ENCODE measurements around the gene GPRIN2.
"Not testable (repeated sequence)": the region's sequence is repeated elsewhere in the genome, so short reads cannot be mapped to it uniquely, and the experiment has no call there.

GPRIN2 gene

DNA sequence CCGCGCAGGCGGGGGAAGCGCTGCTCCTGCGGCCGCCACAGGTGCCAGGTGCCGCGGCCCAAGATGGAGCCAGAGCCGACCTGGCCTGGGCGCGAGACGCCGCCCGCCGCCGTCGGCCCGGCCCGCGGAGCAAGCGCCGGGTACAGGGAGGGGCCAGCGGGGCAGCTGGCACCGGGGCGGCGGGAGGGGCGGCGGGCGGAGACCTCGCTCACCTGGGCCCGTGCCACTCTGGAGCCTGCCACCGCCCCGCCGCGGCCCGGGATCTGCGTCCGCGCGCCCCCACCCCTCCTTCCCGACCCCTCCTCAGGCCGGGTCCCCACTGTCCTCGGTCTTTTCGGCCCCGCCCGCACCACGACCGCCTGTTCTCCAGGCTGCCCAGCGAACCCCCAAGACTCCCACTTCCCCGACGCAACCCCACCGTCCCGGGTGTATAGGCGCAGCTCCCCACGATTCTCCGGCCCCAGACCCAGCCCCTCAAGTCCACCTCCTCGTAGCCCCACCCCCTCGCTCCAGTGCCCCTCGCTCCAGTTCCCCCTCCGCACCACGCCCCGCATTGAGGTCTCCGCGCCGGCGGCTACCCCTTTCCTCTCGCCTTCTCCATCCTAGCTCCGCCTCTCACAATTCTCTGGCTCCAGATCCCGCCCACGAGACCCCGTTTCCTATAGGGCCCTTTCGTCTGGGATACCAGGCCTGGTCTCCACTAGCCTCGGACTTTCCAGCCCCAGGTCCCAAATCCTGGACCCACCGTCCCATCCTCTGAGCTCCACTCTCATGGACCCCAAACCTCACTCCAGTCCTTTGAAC is at the start of gene GPRIN2:
Gene GPRIN2, minus strand, starts transcription at position 144 of the 804 bp plus-strand sequence. CDS start 5,922 bp downstream, outside the sequence.
- no peak for DNase-seq (ENCODE audit: low read depth in 2 of 2)

DNA sequence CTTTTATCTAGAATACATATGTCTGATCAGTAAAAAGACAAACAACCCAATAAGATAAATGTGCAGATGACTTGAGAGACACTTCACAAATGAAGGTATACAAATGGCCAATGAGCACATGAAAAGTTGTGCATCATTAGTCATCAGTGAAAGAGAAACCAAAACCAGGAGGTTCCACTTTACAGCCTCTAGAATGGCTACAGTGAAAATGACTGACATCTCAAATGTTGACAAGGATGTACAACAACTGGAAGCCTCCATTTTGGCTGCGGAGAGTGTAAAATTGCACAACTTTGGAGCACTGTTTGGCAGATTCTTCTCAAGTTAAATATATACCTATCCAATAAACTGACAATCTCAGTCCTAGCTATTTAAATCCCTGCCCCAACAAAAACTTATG is 44.1 kb upstream of the GPRIN2 start:
- DNase-seq (ENCODE audit: low read depth in 2 of 2), result not testable (repeated sequence)

DNA sequence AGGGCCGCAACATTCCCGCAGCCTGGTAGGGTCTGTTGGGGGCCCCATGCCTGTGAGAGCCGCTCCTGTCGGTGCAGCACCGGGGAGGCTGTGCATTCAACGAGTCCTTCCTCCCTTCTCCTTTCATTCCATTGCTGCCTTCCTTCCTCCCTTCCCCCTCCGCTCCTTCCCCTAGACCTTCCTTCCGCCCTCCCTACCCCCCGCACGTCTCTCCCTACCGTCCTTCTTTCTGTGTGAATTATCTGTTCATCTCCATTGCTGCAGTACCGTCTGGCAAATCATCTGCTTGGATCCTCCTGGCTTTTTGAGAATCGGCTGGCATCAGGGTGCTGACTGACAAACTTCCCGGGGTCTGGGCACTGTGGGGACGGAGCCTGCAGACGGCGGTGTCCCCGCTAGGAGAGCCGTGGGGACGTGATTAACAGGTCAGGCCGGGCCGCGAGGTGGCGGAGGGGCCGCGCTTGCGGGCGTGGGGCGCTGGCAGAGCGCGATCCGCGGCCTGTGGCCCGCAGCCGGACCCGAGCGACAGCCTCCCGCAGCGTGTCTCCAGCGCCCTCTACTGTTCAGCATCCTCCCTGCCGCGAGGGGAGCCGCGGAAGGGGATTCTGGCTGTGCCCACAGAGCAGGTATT is 41.3 kb upstream of the GPRIN2 start:
- DNase-seq (ENCODE audit: low read depth in 2 of 2), result not testable (repeated sequence)

DNA sequence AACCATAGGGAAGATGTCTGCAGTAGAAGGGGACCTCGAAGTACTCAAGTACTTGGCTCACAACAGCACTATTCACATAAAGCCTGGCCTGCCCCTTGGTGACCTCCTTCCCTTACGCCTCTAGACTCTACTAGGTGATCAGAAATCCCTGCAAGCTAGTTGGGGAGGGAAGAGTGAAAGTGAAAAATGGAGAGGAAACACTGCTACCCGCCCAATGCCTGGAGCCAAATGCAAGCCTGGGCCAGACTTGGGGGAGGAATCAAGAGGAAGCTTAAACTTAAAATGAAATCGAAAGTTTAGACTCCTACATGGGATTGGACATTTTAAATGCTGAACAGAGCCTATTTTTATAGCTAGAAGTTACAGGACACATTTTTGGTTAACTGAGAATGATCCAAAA is 40.1 kb upstream of the GPRIN2 start:
- not testable (repeated sequence) for DNase-seq (ENCODE audit: low read depth in 2 of 2)

DNA sequence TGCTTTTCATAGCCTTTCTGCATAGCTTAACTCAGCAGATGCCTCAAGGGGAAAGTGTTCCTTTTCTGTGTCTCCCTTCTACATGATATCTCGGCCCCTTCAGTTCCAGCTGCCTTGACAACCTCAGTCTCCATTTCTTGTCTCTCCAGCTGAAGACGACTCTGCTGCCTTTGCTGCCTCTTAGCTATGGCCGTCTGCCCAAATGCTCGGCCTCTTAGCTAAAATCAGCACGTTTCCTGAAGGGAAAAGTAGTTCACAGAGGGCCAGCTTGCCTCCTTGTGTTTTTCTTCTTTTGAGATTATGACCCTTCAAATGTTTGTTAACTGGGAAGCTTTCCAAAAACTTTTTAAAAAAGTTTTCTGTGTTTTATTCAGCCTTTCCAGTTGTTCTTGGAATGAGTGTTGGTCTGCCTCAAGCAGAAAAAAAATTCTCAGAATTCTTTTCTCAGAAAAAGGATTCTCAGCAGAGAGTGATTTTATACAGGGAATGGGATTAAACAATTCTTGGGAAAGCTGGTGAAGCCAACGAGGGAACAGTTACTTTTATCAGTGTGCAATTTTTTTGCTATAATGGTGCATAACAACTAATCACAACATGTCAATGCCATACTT is 38.1 kb upstream of the GPRIN2 start:
- not testable (repeated sequence) for DNase-seq (ENCODE audit: low read depth in 2 of 2)

DNA sequence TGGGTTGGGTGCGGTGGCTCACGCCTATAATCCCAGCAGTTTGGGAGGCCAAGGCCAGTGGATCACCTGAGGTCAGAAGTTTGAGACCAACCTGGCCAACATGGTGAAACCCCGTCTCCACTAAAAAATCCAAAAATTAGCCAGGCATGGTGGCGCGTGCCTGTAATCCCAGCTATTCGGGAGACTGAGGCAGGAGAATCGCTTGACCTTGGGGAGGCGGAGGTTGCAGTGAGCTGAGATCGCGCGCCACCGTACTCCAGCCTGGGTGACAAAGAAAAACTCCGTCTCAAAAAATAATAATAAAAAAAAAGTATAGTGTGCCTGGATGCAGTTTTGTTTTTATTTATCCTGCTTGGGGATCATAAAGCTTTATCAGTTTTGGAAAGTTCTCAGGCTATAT is 36.8 kb upstream of the GPRIN2 start:
- DNase-seq (ENCODE audit: low read depth in 2 of 2), result not testable (repeated sequence)

DNA sequence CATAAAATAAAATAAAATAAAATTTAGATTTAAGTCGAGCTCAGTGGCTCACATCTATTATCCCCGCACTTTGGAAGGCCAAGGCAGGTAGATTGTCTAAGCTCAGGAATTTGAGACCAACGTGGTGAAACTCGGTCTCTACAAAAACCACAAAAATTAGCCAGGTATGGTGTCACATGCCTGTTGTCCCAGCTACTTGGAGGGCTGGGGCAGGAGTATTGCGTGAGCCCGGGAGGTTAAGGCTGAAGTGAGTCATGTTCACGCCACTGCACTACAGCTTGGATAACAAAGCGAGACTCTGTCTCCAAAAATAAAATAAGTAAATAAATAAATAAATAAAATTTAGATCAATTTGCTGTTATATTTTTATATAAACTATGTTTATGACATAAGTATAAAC is 34.6 kb upstream of the GPRIN2 start:
- not testable (repeated sequence) for DNase-seq (ENCODE audit: low read depth in 2 of 2)

DNA sequence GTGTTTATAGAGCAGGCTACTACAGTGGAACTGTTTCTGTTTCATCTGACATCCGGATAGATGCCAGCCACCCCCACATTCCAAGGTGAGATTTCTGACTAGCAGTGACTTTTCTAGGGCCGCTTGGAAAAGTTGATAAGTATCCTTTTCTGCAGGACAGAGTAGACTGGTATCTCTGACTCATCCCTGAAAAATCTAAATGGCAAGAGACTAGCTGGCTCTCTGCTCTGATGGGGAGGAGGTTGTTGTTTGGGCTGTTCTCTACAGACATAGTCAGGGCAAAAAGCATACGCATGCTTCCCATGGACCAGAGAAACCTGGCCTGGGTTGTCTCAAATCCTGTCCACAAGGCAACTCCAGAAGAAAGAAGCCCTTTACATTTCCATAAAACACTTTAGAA is 33.1 kb upstream of the GPRIN2 start:
- not testable (repeated sequence) for DNase-seq (ENCODE audit: low read depth in 2 of 2)

DNA sequence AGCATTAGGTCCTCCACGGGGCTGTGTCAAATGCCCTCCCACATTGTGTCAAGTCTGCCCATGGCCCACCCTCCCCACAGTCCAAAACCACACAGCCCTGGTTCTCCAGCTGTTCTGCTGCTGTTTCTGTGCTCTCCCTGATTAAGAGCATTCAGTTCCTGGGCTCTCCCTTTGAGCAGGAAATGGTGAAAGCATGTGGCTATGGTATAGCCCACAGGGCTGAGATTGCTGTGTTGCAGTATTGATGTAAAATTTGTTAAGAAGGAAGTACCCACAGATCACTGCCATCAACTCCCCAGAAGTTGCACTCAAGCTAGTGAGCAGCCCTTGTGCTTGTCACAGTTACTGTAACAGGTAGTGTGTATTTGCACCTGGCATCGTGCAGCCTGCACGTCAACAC is 31.8 kb upstream of the GPRIN2 start:
- DNase-seq (ENCODE audit: low read depth in 2 of 2), result not testable (repeated sequence)

DNA sequence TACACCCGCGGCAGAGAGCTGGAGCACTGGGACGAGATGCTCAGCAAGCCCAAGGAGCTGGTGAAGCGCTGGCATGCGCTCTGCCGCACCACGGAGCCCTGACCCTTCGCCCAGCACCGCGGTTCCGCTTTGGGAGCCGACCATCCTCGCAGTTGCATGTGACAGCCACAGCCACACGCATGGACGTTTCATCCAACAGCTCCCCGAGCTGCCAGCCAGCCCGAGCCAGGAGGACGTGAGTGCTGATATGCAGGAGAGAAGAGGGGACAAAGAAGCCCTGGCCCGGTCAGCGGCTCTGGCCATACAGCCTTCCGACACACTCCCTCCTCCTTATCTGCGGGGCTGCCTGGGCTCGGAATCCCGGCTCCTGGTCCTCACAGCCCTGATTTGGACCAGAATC is 31.1 kb upstream of the GPRIN2 start:
- DNase-seq (ENCODE audit: low read depth in 2 of 2), result not testable (repeated sequence)

DNA sequence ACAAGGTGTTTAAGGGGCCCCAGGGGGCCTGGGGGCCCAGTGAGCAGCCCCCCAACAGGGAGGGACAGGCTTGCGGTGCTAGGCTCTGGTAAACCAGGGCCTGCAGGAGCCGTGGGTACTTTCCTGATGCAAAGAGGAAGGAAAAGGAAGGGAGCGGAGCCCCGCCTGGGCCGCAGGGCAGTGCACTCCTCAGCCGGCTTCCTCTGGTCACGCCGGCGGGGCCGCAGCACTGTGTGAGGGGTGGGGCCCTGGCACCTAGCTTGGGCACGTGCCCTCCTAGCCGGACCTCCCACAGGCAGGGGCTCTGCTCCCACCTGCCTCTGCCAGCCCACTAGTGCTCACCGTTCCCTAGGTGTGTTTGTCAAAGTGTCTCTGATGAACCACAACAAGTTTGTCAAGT is 28.8 kb upstream of the GPRIN2 start:
- not testable (repeated sequence) for DNase-seq (ENCODE audit: low read depth in 2 of 2)

DNA sequence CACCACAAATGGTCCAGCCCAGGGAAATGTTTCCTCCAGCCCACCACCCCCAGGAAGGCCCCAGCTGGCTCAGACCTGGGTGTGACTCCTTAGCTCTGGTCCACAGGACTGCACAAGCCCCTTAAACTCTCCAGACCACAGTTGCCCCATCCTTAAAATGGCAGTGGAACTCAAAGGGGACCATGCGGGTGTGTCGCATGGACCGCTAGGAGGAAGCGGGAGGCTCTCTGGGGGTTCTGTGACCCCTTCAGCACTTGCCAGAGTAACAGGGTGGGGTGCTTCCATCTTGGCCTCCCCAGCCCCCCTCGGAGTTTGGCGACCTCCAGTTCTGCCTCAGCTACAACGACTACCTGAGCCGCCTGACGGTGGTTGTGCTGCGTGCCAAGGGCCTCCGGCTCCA is 27.7 kb upstream of the GPRIN2 start:
- not testable (repeated sequence) for DNase-seq (ENCODE audit: low read depth in 2 of 2)

DNA sequence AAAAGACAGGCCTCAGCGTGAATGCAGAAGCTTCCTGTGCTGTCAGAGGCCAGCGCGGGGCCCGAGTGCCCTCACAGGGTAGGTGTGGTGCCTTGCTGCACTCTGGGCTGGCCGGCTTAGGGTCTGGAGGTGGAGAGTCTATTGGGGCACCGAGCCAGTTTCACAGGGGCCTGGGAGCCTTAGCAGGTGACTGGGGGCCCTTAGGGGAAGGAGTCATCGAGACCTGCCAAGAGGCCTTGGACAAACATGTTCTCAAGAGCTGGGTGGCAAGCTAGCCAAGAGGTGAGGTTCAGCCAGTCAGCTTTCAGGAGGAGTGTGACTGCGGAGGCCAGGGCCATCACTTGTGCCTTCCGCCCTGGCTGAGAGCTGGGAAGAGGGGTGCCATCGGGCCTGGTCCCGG is 26.1 kb upstream of the GPRIN2 start:
- not testable (repeated sequence) for DNase-seq (ENCODE audit: low read depth in 2 of 2)

DNA sequence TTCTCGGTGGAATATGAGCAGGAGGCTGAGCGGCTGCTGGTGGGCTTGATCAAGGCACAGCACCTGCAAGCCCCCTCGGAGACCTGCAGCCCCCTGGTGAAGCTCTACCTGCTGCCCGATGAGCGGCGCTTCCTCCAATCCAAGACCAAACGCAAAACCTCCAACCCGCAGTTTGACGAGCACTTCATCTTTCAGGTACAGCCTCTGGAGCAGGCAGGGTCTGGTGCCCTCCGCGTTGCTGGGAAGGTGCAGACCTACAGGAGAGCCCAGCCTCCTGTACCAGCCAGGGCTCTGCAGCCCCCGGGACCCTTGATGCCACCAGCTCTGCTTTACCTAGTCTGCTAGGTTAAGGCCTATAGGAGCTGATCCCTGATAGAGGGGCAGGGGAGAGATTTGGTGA is 25.5 kb upstream of the GPRIN2 start:
- DNase-seq (ENCODE audit: low read depth in 2 of 2), result not testable (repeated sequence)

DNA sequence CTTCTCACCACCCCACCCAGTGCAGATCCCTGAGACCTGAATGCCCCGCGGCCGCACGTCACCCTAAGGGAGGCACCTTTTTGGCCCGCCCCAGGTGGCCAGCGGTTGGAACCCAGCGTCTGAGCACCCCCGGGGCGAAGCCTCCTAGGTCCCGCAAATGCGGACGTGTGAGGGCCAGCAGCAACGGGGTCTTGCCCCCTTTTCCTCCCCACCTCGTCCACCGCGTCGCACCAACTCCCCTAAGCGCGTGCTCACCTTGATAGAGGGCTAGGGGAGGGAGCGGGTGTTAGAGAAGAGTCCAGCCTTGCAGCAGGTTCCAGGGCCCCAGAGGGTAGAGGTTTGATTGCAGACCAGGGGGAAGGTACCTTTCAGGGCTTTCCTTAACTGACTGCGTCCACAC is 22.9 kb upstream of the GPRIN2 start:
- DNase-seq (ENCODE audit: low read depth in 2 of 2), result not testable (repeated sequence)

DNA sequence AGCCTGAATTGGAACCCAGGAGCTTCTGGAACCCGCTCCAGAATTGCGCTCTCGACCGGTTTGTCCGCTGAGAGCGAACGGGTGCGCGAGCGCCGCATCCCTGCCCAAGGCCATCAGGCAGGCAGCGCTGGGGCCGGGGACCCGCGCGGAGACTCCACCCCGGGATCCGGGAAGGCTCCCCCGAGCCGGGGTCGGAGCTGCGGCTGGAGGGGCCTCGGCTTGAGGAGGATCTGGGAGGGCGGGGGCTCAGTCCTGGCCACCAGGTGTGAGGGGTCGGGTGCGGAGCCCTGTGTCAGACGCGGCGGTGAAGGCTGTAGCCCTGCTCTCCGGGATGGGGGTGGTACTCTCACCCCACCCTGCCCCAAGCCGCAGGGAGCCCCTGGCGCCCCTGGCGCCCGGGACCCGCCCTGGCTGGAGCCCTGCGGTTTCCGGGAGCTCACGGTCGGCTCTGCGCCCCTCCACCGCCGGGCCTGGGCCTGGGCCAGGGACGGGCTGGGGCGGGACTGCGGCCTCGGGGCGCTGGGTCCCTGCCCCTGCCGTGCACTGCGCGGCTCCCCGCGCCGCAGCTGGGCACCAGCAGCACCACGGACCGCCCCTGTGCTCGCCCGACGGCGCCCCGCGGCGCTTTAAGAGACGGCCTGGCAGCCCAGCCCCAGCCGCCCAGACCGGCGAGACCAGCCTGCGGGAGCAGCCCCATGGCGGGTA is 22.2 kb upstream of the GPRIN2 start, which contains the start of gene SYT15:
Gene SYT15, plus strand, starts transcription at position 655 of the 705 bp plus-strand sequence. Its CDS starts 41 bp downstream, at position 696.
- DNase-seq (ENCODE audit: low read depth in 2 of 2), result not testable (repeated sequence)

DNA sequence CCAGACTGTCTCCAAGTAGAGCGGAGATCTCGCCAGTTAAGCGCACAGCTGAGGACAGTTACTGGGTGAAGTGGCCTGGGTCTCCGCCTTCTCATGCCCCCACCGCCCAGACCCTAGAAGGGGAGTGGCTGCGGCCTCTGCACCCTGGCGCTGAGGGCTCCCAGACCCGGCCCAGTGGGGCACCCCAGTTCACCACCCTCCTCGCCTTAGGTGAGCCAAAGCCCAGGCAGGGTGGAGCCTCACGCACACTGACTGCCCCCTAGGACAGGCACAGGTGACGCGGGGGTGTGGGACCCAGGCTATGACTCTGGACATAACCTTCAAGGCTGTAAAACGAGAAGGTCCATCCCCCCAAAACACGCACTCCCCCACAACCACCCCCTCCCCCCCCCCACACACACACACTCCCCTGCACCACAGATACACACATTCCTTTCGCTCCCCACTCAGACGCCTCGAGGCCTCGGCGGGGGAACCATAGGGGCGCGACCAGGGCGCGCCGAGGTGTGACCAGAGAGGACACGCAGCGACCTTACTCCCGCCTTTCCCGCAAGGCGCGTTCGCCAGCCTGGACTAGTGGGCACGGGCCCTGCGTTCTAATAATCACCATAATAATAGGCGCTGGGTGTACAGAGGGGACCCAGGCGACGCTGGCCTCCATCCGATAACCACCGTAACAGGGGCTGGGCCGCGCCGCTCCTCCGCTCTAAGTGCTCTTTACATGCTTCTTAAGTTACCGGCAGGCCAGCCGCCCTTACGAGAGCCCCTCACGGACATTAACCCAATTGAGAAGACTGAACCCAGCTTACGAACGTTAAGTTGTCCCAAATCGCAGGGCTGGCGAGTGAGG is 21.4 kb upstream of the GPRIN2 start:
- DNase-seq (ENCODE audit: low read depth in 2 of 2), result not testable (repeated sequence)

DNA sequence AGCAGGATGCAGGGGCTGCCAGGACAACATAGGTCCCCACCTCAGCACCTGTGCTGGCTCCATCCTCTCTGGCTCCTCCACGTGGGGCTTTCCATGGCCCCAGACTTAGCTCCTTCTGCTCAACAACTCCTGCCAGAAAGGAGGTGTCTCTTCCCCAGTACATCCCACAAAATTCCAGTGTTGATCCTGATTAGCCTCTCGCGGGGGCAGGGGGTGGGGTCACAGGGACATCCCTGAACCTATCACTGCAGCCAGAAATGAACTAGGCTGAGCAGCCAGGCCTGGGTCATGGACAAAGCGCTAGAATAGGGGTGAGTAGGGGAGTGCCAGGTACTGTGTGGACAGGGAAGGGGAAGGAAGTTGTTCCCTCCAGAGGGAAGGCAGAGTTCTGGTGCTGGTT is 17.4 kb upstream of the GPRIN2 start:
- not testable (repeated sequence) for DNase-seq (ENCODE audit: low read depth in 2 of 2)

DNA sequence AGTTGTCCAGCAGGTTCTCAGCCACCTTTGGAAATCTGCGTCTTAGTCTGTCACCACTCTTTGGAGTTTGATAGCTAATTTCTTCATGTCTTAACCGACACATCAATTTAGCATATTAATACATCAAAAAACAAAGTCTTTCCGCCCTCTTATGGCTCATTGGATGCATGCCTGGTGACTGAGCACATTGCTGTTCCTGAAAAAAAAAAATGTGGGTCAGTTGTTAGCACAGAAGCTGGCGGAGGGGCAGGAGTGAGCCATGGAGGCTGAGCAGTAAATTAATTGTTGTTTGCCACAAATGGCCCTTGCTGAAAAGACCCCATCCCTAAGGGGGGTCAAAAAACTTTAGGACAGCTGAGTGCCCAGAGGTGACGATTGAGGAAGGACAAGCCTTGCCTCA is 16.9 kb upstream of the GPRIN2 start:
- not testable (repeated sequence) for DNase-seq (ENCODE audit: low read depth in 2 of 2)

DNA sequence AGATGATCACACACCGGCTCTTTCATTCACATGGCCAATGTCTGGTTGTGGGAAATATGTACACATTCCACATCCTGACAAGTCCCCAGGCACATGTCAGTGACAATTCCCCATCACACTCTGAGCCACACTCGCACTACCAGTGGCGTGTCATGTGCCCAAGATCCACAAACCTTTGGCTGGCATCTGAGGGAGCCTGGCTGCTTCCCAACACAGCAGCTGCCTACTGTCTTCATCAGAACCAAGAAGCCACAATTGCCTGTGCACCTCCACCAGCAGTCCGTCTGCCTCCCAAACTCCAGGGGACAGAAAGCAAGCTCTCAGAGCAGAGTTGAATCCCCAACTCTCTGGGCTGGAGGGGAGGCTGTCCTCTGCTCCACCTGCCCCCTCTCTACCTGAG is 16.3 kb upstream of the GPRIN2 start:
- DNase-seq (ENCODE audit: low read depth in 2 of 2), result not testable (repeated sequence)

DNA sequence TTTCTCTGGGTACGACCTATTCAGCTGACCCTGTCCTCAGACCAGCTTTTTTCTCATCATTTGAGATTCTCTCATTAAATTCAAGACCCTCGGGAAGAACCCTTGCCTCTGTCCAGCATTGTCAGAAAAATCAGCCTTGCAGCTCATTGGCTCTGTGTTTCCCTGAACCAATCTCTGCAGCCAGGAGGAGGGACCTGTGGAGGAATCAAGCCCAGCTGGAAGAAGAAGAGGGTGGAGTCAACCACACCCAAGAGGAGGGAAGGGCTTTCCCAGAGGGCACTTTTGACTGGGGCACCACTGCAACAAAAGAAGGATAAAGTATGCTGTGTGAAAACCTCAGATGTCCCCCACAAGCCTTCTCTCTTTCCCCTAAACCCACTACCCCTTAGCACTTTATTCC is 14.2 kb upstream of the GPRIN2 start:
- not testable (repeated sequence) for DNase-seq (ENCODE audit: low read depth in 2 of 2)

Measured in fibroblast of skin of left biceps (primary cell).